ENCODE measurements around the gene MOB3C. TPM values are rescaled to one million over a fixed set of nuclear protein-coding genes. Genes with fewer than 3 reads are reported as not detected.

The MOB3C gene
- total and polyA plus RNA-seq, 2 donors (not counting 1 experiment from before 2014, with no cell fraction given), result 9.1 to 14.9 TPM

DNA sequence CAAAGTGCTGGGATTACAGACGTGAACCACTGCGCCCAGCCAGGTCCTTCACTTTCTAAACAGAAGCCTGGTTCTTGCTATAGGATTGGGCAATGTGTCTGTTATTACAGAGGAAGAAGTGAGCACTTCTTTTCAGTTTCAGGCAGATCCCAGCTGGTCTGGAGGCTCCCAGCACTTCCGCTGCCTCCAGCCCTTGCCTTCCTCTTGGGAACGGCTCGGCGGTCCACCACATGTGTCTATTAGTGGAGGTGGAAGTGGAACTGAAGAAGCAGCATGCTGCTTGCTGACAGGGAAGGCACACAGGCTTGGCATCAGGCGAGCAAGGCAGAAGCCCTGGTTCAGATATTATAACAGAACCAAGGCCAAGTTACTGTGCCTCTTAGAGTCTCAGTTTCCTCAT is 29.5 kb downstream of the MOB3C start:
- H3K4me3 ChIP-seq (replicated peaks in 1 of 4; ENCODE audit: control extremely low read depth in 1 of 4, insufficient read depth in 1 of 4, low read depth in 3 of 4, low read length in 4 of 4), result no peak overlapping the region

DNA sequence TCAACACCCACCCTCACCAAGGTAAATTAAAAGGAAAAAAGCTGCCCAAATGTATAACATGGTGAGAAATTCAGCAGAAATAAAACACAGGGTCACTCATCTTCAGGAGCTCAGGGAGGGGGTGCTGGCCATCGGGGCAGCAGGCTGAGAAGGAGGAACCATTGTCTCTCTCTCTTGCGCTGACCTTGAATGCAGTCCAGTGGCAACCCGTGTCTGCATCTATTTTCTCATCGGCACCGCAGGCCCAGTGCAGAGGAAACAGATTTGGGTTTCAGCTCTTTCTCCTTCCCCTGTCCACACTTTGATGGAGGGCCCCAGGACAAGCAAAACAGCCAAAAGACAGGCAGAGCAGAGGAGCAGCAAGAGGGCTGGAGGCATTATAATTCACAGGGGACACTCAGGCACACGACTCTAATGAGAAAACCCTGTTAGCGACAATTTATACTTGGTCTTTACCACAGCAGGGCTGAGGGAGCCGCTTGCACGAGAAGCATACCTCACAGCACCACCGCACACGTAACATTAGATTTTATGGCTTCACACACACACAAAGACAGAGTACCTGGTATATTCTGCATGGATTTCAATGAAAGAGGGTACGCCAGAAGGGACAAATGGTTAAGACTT is 31.2 kb downstream of the MOB3C start:
- Histone ChIP-seq H3K79me2 (ENCODE audit: control insufficient read depth, insufficient read depth, low read length) (no peaks in the 10 kb centered on the region), H3K4me2 (ENCODE audit: extremely low read depth, insufficient read depth, low read length) (no peak overlapping the region), H4K20me1 (ENCODE audit: control insufficient read depth, extremely low read depth, insufficient read depth, low read length) (no peaks in the 10 kb centered on the region), H3K4me3 (replicated peaks in 1 of 4; ENCODE audit: control extremely low read depth in 1 of 4, insufficient read depth in 1 of 4, low read depth in 3 of 4, low read length in 4 of 4) (no peak overlapping the region), H3K27me3 (ENCODE audit: control insufficient read depth, insufficient read depth, low read length) (no peaks in the 10 kb centered on the region), H3K9ac (ENCODE audit: insufficient read depth, low read length) (no peak overlapping the region), H3K4me1 (ENCODE audit: control insufficient read depth, extremely low read depth, insufficient read depth, low read length) (no peaks in the 10 kb centered on the region), H2AFZ (ENCODE audit: low read length) (no peak overlapping the region), H3K27ac (ENCODE audit: insufficient read depth, low read length) (no peak overlapping the region), H3K36me3 (ENCODE audit: control insufficient read depth, insufficient read depth, low read length) (peaks cover 4% of the 10 kb centered on the region), H3K9me3 (ENCODE audit: control insufficient read depth, insufficient read depth, low read depth, low read length) (no peaks in the 10 kb centered on the region)
- no peak for DNase-seq (ENCODE audit: low read depth in 2 of 2)
- no peak for TF ChIP-seq EZH2 (IDR thresholded peaks at IDR 0.05; ENCODE audit: low read length, missing control alignments)
- TF ChIP-seq, protein P1, sequence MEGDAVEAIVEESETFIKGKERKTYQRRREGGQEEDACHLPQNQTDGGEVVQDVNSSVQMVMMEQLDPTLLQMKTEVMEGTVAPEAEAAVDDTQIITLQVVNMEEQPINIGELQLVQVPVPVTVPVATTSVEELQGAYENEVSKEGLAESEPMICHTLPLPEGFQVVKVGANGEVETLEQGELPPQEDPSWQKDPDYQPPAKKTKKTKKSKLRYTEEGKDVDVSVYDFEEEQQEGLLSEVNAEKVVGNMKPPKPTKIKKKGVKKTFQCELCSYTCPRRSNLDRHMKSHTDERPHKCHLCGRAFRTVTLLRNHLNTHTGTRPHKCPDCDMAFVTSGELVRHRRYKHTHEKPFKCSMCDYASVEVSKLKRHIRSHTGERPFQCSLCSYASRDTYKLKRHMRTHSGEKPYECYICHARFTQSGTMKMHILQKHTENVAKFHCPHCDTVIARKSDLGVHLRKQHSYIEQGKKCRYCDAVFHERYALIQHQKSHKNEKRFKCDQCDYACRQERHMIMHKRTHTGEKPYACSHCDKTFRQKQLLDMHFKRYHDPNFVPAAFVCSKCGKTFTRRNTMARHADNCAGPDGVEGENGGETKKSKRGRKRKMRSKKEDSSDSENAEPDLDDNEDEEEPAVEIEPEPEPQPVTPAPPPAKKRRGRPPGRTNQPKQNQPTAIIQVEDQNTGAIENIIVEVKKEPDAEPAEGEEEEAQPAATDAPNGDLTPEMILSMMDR (conservative IDR thresholded peaks at IDR 0.05 in 1 of 2, IDR thresholded peaks at IDR 0.05 in 1 of 2; ENCODE audit: low read depth in 1 of 2, low read length in 2 of 2), result no peak

More for the DNA sequence above, 29.5 kb downstream of the MOB3C start:
- Histone ChIP-seq H3K4me2 (ENCODE audit: extremely low read depth, insufficient read depth, low read length) (no peak overlapping the region), H3K36me3 (ENCODE audit: control insufficient read depth, insufficient read depth, low read length) (peaks cover 10% of the 10 kb centered on the region), H2AFZ (ENCODE audit: low read length) (no peak overlapping the region), H3K9ac (ENCODE audit: insufficient read depth, low read length) (no peak overlapping the region), H3K4me1 (ENCODE audit: control insufficient read depth, extremely low read depth, insufficient read depth, low read length) (no peaks in the 10 kb centered on the region), H3K9me3 (ENCODE audit: control insufficient read depth, insufficient read depth, low read depth, low read length) (no peaks in the 10 kb centered on the region), H3K27ac (ENCODE audit: insufficient read depth, low read length) (no peak overlapping the region), H4K20me1 (ENCODE audit: control insufficient read depth, extremely low read depth, insufficient read depth, low read length) (no peaks in the 10 kb centered on the region), H3K27me3 (ENCODE audit: control insufficient read depth, insufficient read depth, low read length) (no peaks in the 10 kb centered on the region), H3K79me2 (ENCODE audit: control insufficient read depth, insufficient read depth, low read length) (no peaks in the 10 kb centered on the region)
- DNase-seq (ENCODE audit: low read depth in 2 of 2), result no peak
- TF ChIP-seq EZH2 (IDR thresholded peaks at IDR 0.05; ENCODE audit: low read length, missing control alignments), result no peak
- TF ChIP-seq, protein P1 (conservative IDR thresholded peaks at IDR 0.05 in 1 of 2, IDR thresholded peaks at IDR 0.05 in 1 of 2; ENCODE audit: low read depth in 1 of 2, low read length in 2 of 2), result no peak

DNA sequence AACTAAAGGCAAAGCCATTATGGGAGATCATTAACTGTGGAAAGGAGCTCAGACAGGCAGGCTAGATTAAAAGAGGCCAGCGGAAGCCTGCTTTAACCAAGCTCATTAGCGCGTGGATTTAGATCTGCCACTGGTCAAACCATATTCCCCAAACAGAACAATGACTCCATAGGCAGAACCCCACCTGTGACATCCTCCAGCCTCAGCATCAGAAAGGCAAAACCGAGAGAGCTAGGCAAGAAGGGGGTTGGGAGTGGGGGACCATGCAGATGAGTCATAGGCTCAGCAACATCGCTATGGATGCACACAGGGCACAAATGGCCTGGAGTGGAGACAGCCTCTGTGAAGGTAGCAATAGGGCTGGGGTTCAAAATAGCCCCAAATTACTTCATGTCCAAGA is 33.1 kb downstream of the MOB3C start:
- no peak overlapping the region for H3K27ac ChIP-seq (ENCODE audit: insufficient read depth, low read length)
- H3K27me3 ChIP-seq (ENCODE audit: control insufficient read depth, insufficient read depth, low read length), result no peaks in the 10 kb centered on the region
- H3K4me1 ChIP-seq (ENCODE audit: control insufficient read depth, extremely low read depth, insufficient read depth, low read length), result no peaks in the 10 kb centered on the region
- H2AFZ ChIP-seq (ENCODE audit: low read length), result no peak overlapping the region
- no peak overlapping the region for H3K9ac ChIP-seq (ENCODE audit: insufficient read depth, low read length)
- H3K4me2 ChIP-seq (ENCODE audit: extremely low read depth, insufficient read depth, low read length), result no peak overlapping the region
- TF ChIP-seq, protein P1 (conservative IDR thresholded peaks at IDR 0.05 in 1 of 2, IDR thresholded peaks at IDR 0.05 in 1 of 2; ENCODE audit: low read depth in 1 of 2, low read length in 2 of 2), result no peak
- no peak for TF ChIP-seq EZH2 (IDR thresholded peaks at IDR 0.05; ENCODE audit: low read length, missing control alignments)
- H3K79me2 ChIP-seq (ENCODE audit: control insufficient read depth, insufficient read depth, low read length), result no peaks in the 10 kb centered on the region
- no peak overlapping the region for H3K4me3 ChIP-seq (replicated peaks in 1 of 4; ENCODE audit: control extremely low read depth in 1 of 4, insufficient read depth in 1 of 4, low read depth in 3 of 4, low read length in 4 of 4)
- H3K9me3 ChIP-seq (ENCODE audit: control insufficient read depth, insufficient read depth, low read depth, low read length), result no peaks in the 10 kb centered on the region
- H4K20me1 ChIP-seq (ENCODE audit: control insufficient read depth, extremely low read depth, insufficient read depth, low read length), result no peaks in the 10 kb centered on the region
- peaks cover 2% of the 10 kb centered on the region for H3K36me3 ChIP-seq (ENCODE audit: control insufficient read depth, insufficient read depth, low read length)
- DNase-seq (ENCODE audit: low read depth in 2 of 2), result no peak

Measured in fibroblast of lung (primary cell).